ENCODE results near the gene CENPS.
"Not testable (repeated sequence)": the region's sequence is repeated elsewhere in the genome, so short reads cannot be mapped to it uniquely, and the experiment has no call there.

CENPS gene

GRCh38 chr1:10430216-10431069 lies at the start of gene CENPS:
Gene CENPS (plus strand): TSS chr1:10430433. CDS start chr1:10430518, 85 bp downstream.
- DNase-seq, result peak; percentile 95

DNA sequence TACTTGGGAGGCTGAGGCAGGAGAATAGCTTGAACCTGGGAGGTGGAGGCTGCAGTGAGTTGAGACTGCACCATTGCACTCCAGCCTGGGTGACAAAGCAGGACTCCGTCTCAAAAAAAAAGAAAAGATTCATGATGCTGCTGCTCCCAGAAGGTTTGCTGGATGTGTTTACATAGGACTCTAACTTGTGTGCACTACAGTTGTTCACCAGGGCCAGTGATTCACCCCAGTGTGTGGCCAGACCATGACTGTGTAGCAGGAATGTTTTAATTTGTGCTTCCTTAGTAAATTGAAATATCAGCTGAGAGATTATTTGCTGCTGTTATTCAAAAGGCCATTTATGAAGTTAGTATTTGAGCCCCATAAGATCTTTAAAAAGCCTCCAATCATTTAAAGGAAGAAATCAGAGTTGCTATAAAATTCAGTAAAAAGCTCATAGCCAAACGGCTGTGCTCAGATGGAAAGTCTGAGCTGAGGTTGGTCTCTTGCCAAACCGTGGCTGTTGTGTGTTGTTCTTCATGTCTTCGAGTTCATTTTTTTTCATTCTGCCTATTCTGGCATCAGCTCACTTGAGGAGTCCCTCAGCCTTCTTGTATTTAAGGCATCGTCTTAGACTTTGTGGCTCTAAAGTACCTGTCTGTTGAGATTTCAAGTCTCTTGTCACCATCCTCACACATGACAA lies 49.5 kb upstream of the CENPS start:
- DNase-seq, result no peak

DNA sequence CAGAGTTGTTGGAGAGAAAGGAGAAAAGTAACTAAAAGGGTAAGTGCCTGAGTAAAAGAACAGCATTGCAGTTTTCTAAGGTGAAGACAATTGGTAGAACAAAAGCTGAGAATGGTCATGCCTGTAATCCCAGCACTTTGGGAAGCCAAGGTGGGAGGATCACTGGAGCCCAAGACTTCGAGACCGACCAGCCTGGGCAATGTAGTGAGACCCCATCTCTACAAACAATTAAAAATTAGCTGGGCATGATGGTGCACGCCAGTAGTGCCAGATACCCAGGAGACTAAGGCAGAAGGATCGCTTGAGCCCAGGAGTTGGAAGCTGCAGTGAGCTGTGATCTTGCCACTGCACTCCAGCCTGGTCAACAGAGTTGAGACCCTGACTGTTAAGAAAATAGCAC lies 46.6 kb upstream of the CENPS start:
- no peak for DNase-seq

GRCh38 chr1:10384219-10384618 lies 46.0 kb upstream of the CENPS start:
- DNase-seq, result no peak

DNA sequence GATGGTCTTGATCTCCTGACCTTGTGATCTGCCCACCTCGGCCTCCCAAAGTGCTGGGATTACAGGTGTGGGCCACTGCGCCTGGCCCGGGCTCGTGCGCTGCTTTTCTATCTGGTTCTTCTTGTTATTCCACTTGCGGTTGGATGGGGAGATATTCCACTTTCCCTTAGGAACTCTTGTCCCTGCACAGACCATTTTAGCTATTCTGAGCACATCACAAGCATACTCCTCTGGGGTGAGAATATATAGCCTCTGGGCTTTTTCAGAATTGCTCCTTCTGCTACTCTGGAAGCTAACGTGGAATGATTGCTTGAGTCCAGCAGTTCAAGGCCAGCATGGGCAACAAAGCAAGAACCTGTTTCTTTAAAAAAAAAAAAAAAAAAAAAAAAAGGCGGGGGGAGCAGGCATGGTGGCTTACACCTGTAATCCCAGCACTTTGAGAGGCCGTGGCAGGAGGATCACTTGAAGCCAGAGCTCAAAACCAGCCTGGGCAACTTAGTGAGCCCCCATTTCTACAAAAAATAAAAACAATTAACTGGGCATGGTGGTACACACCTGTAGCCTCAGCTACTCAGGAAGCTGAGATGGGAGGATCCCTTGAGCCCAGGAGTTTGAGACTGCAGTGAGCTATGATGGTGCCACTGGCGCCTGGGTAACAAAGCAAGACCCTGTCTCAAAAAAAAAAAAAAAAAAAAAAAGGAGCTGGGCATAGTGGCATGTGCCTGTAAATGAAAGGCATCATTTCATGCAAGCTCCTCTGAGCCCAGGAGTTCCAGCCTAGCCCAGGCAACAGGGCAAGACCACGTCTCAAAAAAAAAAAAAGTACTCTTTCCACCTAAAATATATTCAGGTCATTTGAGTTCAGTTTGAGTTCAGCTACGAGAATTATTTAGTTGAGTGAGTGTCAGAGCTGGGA lies 43.2 kb upstream of the CENPS start:
- DNase-seq, result no peak

DNA sequence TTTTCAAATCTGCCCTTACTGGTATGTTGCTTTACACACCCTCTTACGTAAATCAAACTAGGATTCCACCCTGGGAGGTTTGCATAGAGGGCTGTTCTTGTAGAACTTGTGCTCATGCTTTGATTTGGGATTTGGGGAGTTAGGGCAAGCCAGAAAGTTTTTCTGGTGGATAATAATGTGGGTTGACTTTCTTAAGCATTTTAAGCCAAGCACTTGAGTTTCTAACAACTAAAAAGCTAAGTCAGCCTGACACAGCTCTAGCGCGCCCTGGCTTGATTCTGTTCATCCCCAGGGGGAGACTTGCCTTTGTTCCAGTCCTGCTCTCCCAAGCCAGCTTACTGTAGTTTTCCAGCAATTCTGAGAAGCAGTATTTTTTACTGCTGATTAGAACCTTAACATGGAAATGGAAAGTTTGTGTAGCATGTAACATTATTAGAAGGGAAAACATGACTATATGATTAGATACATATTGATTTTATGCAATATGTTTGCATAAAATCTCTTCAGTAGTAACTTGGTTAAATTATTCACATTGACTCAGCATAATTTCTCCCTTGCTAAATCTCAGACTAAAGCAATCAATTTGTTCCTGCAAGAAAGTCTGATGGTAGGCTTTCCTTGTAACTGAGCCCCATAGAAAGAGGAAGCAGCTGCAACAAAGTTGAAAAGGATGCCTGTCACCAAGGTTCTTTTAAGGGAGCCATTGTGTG lies 42.4 kb upstream of the CENPS start:
- peak; percentile 84 for DNase-seq

GRCh38 chr1:10388387-10388715 lies 41.9 kb upstream of the CENPS start:
- DNase-seq, result no peak

GRCh38 chr1:10389271-10389973 lies 40.8 kb upstream of the CENPS start:
- DNase-seq, result no peak

DNA sequence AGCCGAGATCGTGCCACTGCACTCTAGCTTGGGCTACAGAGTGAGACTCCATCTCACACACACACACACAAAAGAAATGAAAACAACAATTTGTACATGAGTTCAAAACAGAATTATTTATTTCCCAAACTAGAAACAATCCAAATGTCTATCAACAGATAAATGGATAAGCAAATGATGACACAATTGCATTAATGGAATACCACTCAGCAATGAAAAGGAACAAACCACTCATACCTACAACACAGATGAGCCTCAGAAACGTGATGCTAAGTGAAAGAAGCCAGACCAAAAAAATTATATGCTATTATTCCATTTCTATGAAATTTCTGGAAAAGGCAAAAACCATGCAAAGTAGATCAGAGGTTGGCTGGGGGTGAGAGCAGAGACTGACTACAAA lies 33.4 kb upstream of the CENPS start:
- no peak for DNase-seq

- no peak for DNase-seq
These were observed 31.9 kb upstream of the CENPS start for GRCh38 chr1:10398278-10398733.

- peak; percentile 100 for DNase-seq
These were observed 31.3 kb upstream of the CENPS start, which contains the start of gene PGD for GRCh38 chr1:10398734-10399443. Gene PGD (plus strand): TSS chr1:10399064. CDS start chr1:10399118, 54 bp downstream.

DNA sequence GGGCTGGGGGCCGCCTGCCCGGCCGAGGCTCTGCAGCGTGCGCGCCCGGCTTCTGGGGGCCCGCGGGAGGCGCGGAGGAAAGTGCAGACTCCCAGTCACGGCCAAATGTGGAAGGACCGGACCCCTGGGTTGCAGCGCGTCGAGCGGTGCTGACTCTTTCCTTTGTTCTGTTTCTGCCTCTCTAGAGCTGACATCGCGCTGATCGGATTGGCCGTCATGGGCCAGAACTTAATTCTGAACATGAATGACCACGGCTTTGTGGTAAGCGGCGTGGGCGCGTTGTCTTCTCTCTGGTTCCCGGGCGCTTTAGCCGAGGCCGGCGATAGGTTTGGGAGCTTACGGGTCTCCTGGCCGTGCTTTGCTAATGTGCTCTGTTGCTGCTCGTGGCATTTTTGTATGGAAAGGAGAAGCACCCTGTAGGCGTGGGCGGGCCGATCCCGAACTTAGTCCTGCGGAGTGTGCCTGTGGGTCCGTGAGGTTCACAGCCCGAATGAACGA lies 30.7 kb upstream of the CENPS start:
- DNase-seq, result no peak

DNA sequence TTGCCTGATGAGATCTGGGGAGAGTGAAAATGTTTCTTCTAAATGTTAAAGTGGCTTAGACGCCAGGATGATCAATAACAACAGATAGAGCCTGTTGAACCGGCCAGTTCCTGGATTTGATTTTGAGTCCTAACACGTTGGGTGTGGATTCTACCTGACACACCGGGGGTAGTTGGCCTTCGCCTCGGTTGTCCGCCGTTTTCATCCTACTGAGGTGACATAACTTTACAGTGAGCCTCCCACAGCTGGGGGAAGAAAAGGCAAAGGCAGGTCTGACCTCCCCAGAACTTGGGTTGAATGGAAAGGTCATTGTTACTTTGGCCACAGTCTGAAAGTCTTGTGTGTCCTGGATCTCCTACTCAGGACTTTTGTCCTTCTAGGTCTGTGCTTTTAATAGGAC lies 30.2 kb upstream of the CENPS start:
- no peak for DNase-seq

DNA sequence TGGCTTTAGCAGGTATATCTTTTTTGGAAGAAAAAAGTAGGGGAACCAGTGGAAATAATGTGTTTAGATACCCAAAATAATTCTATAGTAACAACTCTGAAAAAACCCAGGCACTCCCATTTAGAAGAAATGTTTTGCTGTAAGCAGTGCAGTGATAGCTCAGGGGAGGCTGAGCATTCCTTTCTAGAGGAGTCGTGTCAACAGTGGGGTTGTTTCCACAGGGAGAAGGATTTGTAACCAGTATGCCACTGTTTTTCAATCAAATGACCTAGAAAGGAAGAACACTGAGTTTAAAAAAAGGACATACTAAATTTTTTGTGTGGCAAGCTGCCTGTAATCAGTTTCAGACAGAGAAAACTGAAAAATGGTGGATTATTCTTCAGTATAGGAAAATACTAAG lies 29.0 kb upstream of the CENPS start:
- DNase-seq, result no peak

DNA sequence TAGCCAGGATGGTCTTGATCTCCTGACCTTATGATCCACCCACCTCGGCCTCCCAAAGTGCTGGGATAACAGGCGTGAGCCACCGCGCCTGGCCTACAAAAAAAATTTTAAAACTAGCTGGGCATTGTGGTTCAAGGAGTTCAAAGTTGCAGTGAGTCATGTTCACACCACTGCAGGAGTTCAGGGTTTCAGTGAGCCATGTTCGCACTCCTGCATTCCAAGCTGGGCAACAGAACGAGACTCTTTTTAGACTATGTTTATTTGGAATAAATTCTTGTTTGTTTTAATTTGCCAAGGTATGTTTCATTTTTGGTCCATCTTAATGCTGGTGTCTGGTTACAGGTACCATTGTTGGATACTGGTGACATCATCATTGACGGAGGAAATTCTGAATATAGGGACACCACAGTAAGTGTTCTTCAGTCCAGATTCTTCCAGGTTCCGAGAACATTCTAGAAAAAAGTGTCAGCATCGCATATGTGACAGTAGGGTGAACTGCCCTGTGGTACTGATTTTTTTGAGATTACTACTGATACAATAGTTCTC lies 27.4 kb upstream of the CENPS start:
- no peak for DNase-seq

DNA sequence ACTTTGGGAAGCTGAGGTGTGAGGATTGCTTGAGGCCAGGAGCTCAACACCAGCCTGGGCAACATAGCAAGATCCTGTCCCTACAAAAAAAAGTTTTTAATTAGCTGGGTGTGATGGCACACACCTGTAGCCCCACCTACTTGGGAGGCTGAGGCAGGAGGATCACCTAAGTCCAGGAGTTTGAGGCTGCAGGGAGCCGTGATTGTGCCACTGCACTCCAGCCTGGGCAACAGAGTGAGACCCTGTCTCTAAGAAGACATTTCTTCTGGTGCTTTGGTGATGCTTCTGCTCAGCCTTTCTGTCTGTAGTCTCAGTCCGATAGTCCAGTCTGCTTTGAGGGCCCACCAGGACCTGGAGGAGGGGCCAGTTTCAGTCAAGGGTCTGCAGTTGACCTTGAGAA lies 23.0 kb upstream of the CENPS start:
- no peak for DNase-seq

GRCh38 chr1:10415211-10415930 lies 14.9 kb upstream of the CENPS start:
- no peak for DNase-seq

GRCh38 chr1:10415967-10416366 lies 14.3 kb upstream of the CENPS start:
- not testable (repeated sequence) for DNase-seq

DNA sequence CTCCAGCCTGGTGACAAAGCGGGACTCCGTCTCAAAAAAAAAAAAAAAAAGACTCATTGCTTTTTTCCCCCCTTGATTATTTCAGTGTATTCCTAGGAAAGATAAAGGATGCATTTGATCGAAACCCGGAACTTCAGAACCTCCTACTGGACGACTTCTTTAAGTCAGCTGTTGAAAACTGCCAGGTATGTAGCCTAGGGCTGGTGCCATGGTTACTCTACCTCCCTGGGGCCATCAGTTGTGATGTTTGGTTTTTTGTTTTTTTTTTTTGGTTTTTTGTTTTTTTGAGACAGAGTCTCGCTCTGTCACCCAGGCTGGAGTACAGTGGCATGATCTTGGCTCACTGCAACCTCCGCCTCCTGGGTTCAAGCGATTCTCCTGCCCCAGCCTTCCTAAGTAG lies 11.5 kb upstream of the CENPS start:
- DNase-seq, result not testable (repeated sequence)

GRCh38 chr1:10419351-10419750 lies 10.9 kb upstream of the CENPS start:
- no peak for DNase-seq
